H1 (cell line): Measurements from ENCODE around the gene SYNJ2. TPM values are rescaled to one million over a fixed set of nuclear protein-coding genes. Genes with fewer than 3 reads are reported as not detected.

Experiments used
- CBX8 ChIP-seq: fragments of 300-800, 300-1000 bp; sonication (generic); IDR thresholded peaks from 2 replicates; pipeline ENCODE4 v1.7.1; 2016; ENCODE audit warnings: low read depth, low read length, borderline replicate concordance
- EZH2 ChIP-seq: fragments of 200-600 bp; sonication (generic); IDR thresholded peaks from 2 replicates; pipeline ENCODE4 v1.7.1; 2012; ENCODE audit warnings: low read depth, mild to moderate bottlenecking, moderate library complexity, low read length, inconsistent platforms; ENCODE audit not compliant: severe bottlenecking
- NRF1 ChIP-seq: IDR thresholded peaks from 2 replicates; pipeline ENCODE4 v1.6.1; 2011; ENCODE audit warnings: mild to moderate bottlenecking, low read depth, low read length, improper control_type of control experiment
- POLR2AphosphoS5 ChIP-seq: IDR thresholded peaks from 2 replicates; pipeline ENCODE4 v1.6.1; 2011; ENCODE audit warnings: low read depth, low read length
- POU5F1 ChIP-seq: IDR thresholded peaks from 2 replicates; pipeline ENCODE4 v1.6.1; 2011; ENCODE audit warnings: low read depth, mild to moderate bottlenecking, low read length, moderate library complexity
- RAD21 ChIP-seq, 2 experiments: IDR thresholded peaks in 1 of 2; conservative IDR thresholded peaks in 1 of 2; 2 replicates each; pipeline ENCODE4 v1.6.1; 2011; ENCODE audit warnings: low read depth in 2 of 2, low read length in 2 of 2, improper control_type of control experiment in 1 of 2, inconsistent platforms in 1 of 2, mild to moderate bottlenecking in 1 of 2, moderate library complexity in 1 of 2
- SIRT6 ChIP-seq: IDR thresholded peaks from one replicate; pipeline ENCODE4 v1.7.1; 2012; ENCODE audit warnings: low read length, inconsistent platforms
- SRF ChIP-seq: IDR thresholded peaks from 2 replicates; pipeline ENCODE4 v1.6.1; 2011; ENCODE audit warnings: mild to moderate bottlenecking, low read depth, low read length, moderate library complexity
- TBP ChIP-seq: IDR thresholded peaks from 2 replicates; pipeline ENCODE4 v1.6.1; 2011; ENCODE audit warnings: low read depth, low read length, improper control_type of control experiment
- polyA plus RNA-seq, 7 experiments: library from polyadenylated mRNA; depleted of rRNA in 3 of 7; stranded (reverse) in 5 of 7; unstranded in 2 of 7; fragments of >200 nt in 5 of 7; fragments of 200-250 nt in 2 of 7; gene quantifications; 1 replicate in 5 of 7; 2 replicates in 1 of 7; 4 replicates in 1 of 7; pipeline versions ENCODE4 v1.2.1 to v1.2.3, GENCODE V29; 2011 to 2013; ENCODE audit warnings: missing spikeins in 2 of 7, mixed read lengths in 2 of 7
- total RNA-seq: library from RNA; stranded (reverse); fragmentation: NEBNext Ultra II Directional; extraction: Animal tissue kit (Norgen Biotek cat#: 25700); gene quantifications from 2 replicates; pipeline ENCODE4 v1.2.1, GENCODE V29; 2021
- TF ChIP-seq, protein P1 (sequence below): fragments of 300-600 bp; sonication (generic); IDR thresholded peaks from 2 replicates; pipeline ENCODE4 v1.7.1; 2012; ENCODE audit warnings: low read length, moderate library complexity, mild to moderate bottlenecking, inconsistent platforms; ENCODE audit not compliant: insufficient replicate concordance
- TF ChIP-seq, protein P2 (sequence below): IDR thresholded peaks from 2 replicates; pipeline ENCODE4 v1.6.1; 2011; ENCODE audit warnings: low read depth, mild to moderate bottlenecking, low read length; ENCODE audit not compliant: insufficient read depth

SYNJ2 gene
- total and polyA plus RNA-seq, 2 of the 8 experiments (the other 6 are each of a cell fraction or from before 2014, with no cell fraction given): 3.7 to 13.9 TPM

- TF ChIP-seq, protein P1, sequence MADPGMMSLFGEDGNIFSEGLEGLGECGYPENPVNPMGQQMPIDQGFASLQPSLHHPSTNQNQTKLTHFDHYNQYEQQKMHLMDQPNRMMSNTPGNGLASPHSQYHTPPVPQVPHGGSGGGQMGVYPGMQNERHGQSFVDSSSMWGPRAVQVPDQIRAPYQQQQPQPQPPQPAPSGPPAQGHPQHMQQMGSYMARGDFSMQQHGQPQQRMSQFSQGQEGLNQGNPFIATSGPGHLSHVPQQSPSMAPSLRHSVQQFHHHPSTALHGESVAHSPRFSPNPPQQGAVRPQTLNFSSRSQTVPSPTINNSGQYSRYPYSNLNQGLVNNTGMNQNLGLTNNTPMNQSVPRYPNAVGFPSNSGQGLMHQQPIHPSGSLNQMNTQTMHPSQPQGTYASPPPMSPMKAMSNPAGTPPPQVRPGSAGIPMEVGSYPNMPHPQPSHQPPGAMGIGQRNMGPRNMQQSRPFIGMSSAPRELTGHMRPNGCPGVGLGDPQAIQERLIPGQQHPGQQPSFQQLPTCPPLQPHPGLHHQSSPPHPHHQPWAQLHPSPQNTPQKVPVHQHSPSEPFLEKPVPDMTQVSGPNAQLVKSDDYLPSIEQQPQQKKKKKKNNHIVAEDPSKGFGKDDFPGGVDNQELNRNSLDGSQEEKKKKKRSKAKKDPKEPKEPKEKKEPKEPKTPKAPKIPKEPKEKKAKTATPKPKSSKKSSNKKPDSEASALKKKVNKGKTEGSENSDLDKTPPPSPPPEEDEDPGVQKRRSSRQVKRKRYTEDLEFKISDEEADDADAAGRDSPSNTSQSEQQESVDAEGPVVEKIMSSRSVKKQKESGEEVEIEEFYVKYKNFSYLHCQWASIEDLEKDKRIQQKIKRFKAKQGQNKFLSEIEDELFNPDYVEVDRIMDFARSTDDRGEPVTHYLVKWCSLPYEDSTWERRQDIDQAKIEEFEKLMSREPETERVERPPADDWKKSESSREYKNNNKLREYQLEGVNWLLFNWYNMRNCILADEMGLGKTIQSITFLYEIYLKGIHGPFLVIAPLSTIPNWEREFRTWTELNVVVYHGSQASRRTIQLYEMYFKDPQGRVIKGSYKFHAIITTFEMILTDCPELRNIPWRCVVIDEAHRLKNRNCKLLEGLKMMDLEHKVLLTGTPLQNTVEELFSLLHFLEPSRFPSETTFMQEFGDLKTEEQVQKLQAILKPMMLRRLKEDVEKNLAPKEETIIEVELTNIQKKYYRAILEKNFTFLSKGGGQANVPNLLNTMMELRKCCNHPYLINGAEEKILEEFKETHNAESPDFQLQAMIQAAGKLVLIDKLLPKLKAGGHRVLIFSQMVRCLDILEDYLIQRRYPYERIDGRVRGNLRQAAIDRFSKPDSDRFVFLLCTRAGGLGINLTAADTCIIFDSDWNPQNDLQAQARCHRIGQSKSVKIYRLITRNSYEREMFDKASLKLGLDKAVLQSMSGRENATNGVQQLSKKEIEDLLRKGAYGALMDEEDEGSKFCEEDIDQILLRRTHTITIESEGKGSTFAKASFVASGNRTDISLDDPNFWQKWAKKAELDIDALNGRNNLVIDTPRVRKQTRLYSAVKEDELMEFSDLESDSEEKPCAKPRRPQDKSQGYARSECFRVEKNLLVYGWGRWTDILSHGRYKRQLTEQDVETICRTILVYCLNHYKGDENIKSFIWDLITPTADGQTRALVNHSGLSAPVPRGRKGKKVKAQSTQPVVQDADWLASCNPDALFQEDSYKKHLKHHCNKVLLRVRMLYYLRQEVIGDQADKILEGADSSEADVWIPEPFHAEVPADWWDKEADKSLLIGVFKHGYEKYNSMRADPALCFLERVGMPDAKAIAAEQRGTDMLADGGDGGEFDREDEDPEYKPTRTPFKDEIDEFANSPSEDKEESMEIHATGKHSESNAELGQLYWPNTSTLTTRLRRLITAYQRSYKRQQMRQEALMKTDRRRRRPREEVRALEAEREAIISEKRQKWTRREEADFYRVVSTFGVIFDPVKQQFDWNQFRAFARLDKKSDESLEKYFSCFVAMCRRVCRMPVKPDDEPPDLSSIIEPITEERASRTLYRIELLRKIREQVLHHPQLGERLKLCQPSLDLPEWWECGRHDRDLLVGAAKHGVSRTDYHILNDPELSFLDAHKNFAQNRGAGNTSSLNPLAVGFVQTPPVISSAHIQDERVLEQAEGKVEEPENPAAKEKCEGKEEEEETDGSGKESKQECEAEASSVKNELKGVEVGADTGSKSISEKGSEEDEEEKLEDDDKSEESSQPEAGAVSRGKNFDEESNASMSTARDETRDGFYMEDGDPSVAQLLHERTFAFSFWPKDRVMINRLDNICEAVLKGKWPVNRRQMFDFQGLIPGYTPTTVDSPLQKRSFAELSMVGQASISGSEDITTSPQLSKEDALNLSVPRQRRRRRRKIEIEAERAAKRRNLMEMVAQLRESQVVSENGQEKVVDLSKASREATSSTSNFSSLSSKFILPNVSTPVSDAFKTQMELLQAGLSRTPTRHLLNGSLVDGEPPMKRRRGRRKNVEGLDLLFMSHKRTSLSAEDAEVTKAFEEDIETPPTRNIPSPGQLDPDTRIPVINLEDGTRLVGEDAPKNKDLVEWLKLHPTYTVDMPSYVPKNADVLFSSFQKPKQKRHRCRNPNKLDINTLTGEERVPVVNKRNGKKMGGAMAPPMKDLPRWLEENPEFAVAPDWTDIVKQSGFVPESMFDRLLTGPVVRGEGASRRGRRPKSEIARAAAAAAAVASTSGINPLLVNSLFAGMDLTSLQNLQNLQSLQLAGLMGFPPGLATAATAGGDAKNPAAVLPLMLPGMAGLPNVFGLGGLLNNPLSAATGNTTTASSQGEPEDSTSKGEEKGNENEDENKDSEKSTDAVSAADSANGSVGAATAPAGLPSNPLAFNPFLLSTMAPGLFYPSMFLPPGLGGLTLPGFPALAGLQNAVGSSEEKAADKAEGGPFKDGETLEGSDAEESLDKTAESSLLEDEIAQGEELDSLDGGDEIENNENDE: no peak
- no peak for TF ChIP-seq NRF1
- TF ChIP-seq, protein P2, sequence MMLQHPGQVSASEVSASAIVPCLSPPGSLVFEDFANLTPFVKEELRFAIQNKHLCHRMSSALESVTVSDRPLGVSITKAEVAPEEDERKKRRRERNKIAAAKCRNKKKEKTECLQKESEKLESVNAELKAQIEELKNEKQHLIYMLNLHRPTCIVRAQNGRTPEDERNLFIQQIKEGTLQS: no peak
- TF ChIP-seq TBP: no peak
- TF ChIP-seq SIRT6: no peak
- TF ChIP-seq POLR2AphosphoS5: no peak
- no peak for TF ChIP-seq CBX8
- TF ChIP-seq EZH2: no peak
- TF ChIP-seq RAD21 (IDR thresholded peaks at IDR 0.05 in 1 of 2, conservative IDR thresholded peaks at IDR 0.05 in 1 of 2; ENCODE audit: low read depth in 2 of 2, low read length in 2 of 2): no peak
- TF ChIP-seq POU5F1: no peak
- TF ChIP-seq SRF: no peak
Measured at GRCh38 chr6:157956171-157956730, 25.4 kb upstream of the SYNJ2 start (continued).
